H7 (cell line): ENCODE data around the gene COA7. TPM values are rescaled to one million over a fixed set of nuclear protein-coding genes. Genes with fewer than 3 reads are reported as not detected.

Experiments
- DNase-seq: peaks from one replicate; pipeline ENCODE4 v3.0.0; 2012
- H3K27me3 ChIP-seq: 2 replicates; pipeline ENCODE4 v1.6.0; 2011; ENCODE audit warnings: mild to moderate bottlenecking, low read length; ENCODE audit not compliant: control insufficient read depth, insufficient read depth
- H3K36me3 ChIP-seq: replicated peaks from 2 replicates; pipeline ENCODE4 v1.5.1; 2011; ENCODE audit warnings: low read length; ENCODE audit not compliant: control insufficient read depth, insufficient read depth
- H3K4me3 ChIP-seq: 2 replicates; pipeline ENCODE4 v1.5.1; 2011; ENCODE audit warnings: low read depth, mild to moderate bottlenecking, control low read depth, low read length, moderate library complexity; ENCODE audit not compliant: insufficient read depth
- total RNA-seq: library from RNA; depleted of rRNA; stranded (reverse); fragments of >200 nt; shearing (Covaris generic); gene quantifications from 2 replicates; pipeline ENCODE4 v1.2.3, GENCODE V29; 2014

COA7 gene
- total RNA-seq, 1 experiment from 2014 or later = 30.0 TPM

DNA sequence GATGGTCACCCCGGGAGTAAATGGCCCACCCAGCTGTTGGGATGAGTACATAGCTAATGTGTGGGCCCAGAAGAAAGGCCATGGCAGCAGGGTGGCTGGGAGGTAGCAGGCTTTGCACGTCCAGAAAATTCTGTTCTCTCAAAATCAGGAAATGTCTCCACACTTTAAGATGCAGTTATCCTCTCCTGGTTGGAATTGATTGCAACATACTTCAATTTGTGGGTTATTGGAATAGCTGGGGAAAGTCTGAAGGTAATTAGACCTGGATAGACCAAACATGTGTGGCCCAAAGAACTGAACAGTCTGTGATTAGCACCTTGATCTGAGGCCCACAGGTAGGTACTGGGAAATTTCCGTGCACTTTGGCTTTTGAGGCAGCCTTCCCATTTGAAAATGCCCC is 30.2 kb downstream of the COA7 start:
- no peaks in the 10 kb centered on the region for H3K27me3 ChIP-seq
- no peak for DNase-seq

DNA sequence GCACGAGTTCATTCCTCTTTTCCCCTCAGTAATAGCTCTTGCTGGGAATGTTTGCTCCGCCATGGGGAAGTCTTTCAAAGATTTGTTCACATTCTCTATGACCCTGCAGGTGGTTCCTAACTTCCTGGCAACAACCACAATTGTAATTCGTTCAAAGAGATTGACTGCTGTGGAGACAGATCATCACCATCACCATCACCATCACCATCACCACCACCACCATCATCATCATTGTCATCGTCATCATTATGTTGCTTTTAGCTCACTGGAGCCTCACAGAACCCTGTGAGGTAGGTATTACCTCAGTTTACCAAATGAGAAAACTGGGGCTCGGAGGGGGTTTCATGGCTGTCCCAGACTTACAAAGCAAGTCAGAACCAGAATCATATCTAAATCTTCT is 30.9 kb downstream of the COA7 start:
- DNase-seq = no peak
- Histone ChIP-seq H3K4me3 (no peak overlapping the region), H3K27me3 (no peaks in the 10 kb centered on the region)

More for the DNA sequence above, 30.2 kb downstream of the COA7 start:
- Histone ChIP-seq H3K36me3 (no peaks in the 10 kb centered on the region), H3K4me3 (no peak overlapping the region)

DNA sequence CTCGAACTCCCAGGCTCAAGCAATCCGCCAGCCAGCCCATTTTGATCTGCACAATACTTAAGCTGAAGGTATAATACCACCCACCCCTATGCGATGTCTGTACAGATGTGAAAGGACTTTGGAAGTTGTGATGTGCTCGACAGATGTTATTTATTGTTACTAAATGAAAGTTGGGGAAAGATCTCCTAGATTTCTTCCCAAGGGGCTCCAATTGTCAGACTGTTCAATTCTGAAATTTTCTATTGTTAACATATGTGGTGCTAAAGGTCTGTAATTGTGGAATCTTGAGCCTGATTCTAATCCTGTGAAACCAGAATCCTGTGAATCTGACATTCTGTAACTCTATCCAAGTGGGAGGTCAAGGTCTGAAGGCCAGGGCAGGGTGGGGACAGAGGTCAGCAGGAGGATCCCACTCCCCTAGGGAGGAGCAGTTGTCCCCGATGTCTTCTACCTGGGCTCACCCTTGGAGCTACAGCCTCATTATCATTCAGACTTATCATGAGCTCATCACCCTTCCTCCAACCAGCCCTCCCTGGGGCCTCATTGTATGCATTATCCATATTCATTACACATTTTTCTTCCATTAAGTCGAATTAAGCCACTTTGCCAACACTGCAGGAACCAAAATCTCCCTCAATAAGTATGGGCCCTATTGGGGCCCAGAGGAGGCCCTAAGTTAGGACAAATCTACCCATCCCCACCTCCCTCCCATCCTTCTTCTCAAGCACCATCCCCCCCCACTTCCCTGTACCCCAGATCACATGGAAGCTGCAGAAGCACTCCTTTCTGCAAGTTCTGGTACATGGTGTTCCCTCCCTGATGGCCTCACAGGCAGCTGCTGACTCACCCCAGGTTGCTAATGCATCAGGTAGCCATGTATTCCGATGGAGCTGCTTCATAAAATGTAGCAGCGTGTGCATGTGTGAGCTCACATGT is 32.9 kb downstream of the COA7 start:
- H3K27me3 ChIP-seq = no peaks in the 10 kb centered on the region
- H3K4me3 ChIP-seq = no peak overlapping the region
- H3K36me3 ChIP-seq = no peaks in the 10 kb centered on the region
- DNase-seq = no peak

More for the DNA sequence above, 30.9 kb downstream of the COA7 start:
- H3K36me3 ChIP-seq = no peaks in the 10 kb centered on the region

DNA sequence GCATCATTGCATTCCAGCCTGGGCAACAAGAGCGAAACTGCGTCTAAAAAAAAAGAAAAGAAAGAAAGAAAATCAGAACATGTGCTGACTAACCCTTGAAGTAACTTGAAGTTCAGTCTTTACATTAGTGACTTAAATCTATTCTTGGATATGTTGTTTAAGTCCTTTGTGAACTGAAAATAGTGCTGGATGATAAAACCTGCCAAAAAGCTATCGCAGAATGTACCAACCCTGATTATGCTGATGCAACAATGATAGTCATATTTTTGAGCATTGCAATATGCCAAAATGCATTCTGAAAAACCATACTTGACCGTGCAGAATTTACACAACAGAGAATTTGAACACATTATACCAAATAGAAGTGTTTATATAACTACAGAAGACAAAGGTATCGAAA is 34.4 kb downstream of the COA7 start:
- H3K36me3 ChIP-seq = no peaks in the 10 kb centered on the region
- no peak for DNase-seq
- no peak overlapping the region for H3K4me3 ChIP-seq
- no peaks in the 10 kb centered on the region for H3K27me3 ChIP-seq

DNA sequence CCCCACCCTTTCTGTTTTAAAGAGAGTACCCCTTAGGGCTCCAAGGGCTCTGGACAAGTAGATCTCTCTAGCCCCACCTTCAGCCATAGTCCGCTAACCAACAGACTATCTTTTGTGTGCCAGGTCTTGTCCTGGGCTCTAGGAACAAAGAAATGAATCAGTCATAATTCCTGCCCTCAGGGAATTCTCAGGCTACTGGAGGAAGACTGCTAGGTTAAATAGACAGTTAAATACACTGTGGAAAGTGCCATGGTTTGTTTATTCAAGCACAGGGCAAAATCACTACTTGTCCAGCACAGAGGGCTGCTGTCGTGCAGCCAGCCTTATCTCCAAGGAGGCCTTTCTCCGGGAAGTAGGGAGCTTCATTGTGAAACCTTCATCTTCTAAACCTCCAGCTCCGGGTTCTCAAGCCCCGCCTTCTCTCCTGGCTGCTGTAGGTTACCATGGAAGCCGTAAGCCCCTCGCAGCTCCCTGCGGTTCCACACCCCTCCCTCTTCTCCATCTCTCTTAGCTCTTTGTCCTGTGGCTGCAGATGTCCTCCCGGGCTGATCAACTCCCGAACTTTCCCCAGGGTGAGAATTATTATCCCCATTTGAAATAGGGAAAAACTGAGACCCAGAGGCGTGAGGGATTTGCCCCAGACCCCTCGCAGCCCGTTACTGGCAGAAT is 35.4 kb downstream of the COA7 start:
- Histone ChIP-seq H3K36me3 (no peaks in the 10 kb centered on the region), H3K27me3 (no peaks in the 10 kb centered on the region), H3K4me3 (no peak overlapping the region)
- peak; percentile 89 for DNase-seq

DNA sequence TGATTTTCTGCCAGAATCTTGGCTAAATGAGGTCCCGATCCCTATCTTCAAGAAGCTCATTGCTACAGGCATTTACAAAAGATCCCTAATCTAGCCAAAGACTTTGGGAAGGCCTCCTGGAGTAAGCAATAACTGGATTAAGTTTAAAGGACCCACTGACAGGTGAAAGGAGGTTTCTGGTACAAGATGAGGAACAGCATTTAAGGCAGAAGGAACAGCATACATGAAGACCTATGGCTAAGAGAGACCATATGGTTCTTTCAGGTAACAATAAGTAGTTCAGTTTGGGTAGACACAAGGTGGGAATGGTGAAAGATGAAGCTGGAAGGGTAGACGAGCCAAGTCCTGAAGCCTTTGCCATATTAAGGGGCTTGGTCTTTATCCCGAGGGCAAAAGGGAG is 37.3 kb downstream of the COA7 start:
- Histone ChIP-seq H3K27me3 (no peaks in the 10 kb centered on the region), H3K4me3 (no peak overlapping the region), H3K36me3 (no peaks in the 10 kb centered on the region)
- no peak for DNase-seq

DNA sequence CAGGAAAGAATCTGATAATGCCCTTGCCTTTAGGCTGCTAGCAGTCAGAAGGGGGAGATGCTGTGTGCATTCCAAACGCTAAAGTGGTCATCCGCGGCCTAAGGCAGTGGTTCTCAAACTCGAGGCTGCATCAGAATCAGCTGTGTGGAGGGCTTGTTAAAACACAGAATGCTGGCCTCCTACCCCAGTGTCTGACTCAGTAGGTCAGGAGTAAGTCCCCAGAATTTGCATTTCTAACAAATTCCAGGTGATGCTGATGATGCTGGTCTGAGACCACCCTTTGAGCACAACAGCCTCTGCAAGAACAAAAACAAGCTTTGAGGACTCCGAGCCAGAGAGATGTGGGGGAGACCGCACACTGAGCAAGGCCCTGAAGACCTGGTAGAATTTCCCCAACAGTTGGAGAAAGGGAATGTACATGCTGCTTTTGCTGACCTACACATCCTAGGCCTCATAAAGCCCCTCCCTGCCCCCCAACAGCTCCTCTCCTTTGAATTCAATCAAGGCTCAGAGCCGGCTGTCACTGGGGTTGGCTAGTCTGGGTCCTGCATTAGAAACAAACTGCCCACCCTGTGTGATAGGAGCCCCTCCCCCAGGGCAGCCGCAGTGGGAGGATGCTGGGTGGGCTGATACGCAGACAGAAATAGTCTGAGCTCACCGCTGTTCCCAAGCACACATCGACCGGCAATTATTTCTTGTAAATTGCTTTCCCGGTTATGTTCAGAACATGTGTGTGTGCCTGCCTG is 38.1 kb downstream of the COA7 start:
- no peaks in the 10 kb centered on the region for H3K36me3 ChIP-seq
- H3K4me3 ChIP-seq = no peak overlapping the region
- no peaks in the 10 kb centered on the region for H3K27me3 ChIP-seq
- peak; percentile 51 for DNase-seq

DNA sequence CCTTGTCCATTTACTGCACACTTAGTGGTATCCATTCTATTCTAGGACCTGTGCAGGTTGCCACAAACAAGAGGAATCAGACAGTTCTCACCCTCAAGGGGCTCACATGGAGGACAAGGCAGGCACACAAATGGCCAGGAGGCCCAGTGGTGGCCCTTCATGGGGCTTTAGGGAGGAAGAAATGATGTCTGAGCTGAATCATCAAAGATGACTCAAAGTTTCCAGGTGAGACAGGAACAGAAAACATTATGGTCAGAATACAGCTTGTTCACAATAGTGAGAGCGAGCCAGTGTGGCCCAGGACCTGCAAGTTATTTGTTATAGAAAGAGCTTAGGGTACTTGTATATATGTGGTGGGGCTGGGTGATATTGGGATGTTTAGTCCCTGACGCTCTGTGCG is 38.8 kb downstream of the COA7 start:
- no peak overlapping the region for H3K4me3 ChIP-seq
- no peaks in the 10 kb centered on the region for H3K27me3 ChIP-seq
- DNase-seq = no peak
- H3K36me3 ChIP-seq = no peaks in the 10 kb centered on the region

DNA sequence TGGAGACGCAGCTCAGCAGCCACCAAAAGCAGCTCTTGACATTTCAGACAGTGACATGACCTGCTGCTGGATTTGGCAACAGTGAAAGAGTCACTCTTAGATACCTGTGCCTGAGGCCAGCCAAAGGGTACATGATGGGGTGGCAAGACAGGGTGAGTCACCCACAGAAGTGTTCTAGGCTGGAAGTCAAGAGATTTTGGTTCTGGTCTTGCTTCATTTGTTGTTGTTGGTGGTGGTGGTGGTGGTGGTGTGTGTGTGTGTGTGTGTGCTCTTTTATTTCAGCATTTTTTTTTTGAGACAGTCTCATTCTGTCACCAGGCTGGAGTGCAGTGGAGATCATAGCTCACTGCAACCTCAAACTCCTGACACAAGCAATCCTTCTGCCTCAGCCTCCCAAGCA is 39.4 kb downstream of the COA7 start:
- no peak for DNase-seq
- no peak overlapping the region for H3K4me3 ChIP-seq
- no peaks in the 10 kb centered on the region for H3K27me3 ChIP-seq
- no peaks in the 10 kb centered on the region for H3K36me3 ChIP-seq

DNA sequence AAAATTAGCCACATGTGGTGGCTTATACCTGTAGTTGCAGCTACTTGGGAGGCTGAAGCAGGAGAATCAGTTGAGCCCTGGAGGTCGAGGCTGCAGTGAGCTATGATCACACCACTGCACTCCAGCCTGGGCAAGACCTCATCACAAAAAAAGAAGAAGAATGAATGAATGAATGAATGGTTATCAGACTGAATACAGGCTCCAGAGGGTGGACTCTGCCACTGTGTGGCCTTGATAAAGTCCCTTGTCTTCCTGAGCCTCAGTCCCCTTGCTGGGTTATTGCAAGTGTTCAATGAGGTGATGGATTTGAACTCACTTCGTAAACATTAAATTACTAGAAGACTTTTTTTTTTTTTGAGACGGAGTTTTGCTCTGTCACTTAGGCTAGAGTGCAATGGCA is 40.4 kb downstream of the COA7 start:
- Histone ChIP-seq H3K4me3 (no peak overlapping the region), H3K27me3 (no peaks in the 10 kb centered on the region), H3K36me3 (no peaks in the 10 kb centered on the region)
- DNase-seq = no peak

DNA sequence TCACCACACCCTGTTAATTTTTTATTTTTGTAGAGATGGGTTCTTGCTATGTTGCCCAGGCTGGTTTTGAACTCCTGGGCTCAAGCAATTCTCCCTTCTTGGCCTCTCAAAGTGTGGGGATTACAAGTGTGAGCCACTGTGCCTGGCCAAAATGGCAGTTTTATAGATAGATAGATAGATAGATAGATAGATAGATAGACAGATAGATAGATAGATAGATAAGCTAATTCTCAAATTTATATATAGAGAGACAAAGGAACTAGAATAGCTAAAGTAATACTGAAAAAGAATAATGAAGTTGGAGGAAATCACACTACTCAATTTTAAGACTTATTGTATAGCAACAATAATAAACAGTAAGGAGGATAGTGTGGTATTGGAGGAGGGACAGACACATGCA is 44.1 kb downstream of the COA7 start:
- no peaks in the 10 kb centered on the region; the same call in 1 of the 2 replicates for H3K27me3 ChIP-seq
- H3K4me3 ChIP-seq = no peak overlapping the region
- no peak for DNase-seq
- H3K36me3 ChIP-seq = no peaks in the 10 kb centered on the region

DNA sequence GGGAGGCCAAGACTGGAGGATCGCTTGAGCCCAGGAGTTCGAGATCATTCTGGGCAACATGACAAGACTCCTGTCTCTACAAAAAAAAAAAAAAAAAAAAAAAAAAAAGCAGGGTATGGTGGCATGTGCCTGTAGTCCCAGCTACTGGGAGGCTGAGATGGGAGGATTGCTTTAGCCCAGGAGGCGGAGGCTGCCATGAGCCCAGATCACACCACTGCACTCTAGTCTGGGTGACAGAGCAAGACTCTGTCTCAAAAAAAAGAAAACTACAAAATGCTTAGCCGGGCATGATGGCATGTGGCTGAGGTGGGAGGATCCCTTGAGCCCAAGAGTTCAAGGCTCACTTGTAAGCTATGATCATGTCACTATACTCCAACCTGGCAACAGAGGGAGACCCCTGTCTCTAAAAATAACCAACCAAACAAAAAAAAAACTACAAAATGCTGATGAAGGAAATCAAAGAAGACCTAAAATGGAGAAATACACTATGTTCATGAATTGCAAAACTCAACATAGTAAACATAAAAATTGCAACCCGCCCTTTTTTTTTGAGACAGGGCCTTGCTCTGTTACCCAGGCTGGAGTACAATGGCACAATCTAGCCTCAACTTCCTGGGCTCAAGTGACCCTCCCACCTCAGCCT is 44.8 kb downstream of the COA7 start:
- Histone ChIP-seq H3K4me3 (no peak overlapping the region), H3K27me3 (no peaks in the 10 kb centered on the region; the same call in 1 of the 2 replicates), H3K36me3 (no peaks in the 10 kb centered on the region)
- DNase-seq = no peak

DNA sequence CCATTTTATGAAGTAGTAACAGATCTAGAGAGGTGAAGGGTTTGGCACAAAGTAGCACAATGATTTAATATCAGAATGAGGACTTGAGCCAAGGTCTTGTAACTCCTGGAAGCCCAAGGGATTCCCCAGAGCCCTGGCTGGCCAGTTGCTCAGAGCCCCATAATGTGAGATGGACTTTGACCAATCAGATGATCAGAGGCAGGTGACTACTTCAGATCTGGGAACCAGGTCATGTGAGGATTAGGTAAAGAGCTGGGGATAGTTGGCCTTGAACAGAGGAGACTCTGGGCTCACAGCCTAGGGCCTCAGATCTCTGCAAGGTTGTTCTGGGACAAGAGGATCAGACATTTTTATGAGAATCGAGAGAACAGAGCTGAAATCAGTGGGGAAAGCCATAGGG is 46.2 kb downstream of the COA7 start:
- no peak for DNase-seq
- H3K4me3 ChIP-seq = no peak overlapping the region
- no peaks in the 10 kb centered on the region; the same call in 1 of the 2 replicates for H3K27me3 ChIP-seq
- no peaks in the 10 kb centered on the region for H3K36me3 ChIP-seq

DNA sequence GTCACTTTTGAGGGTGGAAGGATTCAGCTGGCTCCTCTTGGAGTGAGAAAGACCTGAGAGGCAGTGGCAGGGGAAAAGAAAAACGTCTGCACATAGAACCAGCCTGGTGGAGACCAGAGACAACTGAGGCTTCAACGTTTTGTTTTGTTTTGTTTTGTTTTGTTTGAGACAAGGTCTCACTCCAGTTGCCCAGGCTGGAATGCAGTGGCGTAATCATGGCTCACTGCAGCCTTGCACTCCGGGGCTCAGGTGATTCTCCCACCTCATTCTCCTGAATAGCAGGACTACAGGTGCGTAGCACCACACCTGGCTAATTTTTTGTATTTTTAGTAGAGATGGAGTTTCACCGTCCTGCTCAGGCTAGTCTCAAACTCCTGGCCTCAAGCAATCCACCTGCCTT is 52.9 kb downstream of the COA7 start:
- no peak overlapping the region for H3K4me3 ChIP-seq
- no peaks in the 10 kb centered on the region; the same call in 1 of the 2 replicates for H3K27me3 ChIP-seq
- DNase-seq = no peak
- H3K36me3 ChIP-seq = no peaks in the 10 kb centered on the region
